Activated naive CD8-positive, alpha-beta T cell treated with anti-CD3 and anti-CD28 coated beads, Interleukin-2, amount 50 U/mL, for 16 hours (primary cell): ENCODE measurements around the gene WASHC3.
"Not testable (repeated sequence)": the region's sequence is repeated elsewhere in the genome, so short reads cannot be mapped to it uniquely, and the experiment has no call there.

Experiments used
- DNase-seq: peaks from one replicate; pipeline ENCODE4 v3.0.0-alpha.2; 2020; ENCODE audit warnings: low read depth, low spot score

WASHC3 gene

GRCh38 chr12:102061560-102062418, at the start of gene WASHC3:
Gene WASHC3, minus strand, starts transcription at chr12:102061991. Its CDS starts 29 bp downstream, at chr12:102061962.
- peak; percentile 92 for DNase-seq

- DNase-seq, result no peak
These were observed 49.0 kb upstream of the WASHC3 start for GRCh38 chr12:102110782-102111181.

GRCh38 chr12:102107970-102108369, 46.2 kb upstream of the WASHC3 start:
- no peak for DNase-seq

GRCh38 chr12:102106905-102107304, 45.1 kb upstream of the WASHC3 start:
- no peak for DNase-seq

- no peak for DNase-seq
These were observed 35.1 kb upstream of the WASHC3 start for GRCh38 chr12:102096855-102097254.

GRCh38 chr12:102095677-102096263, 34.0 kb upstream of the WASHC3 start:
- no peak for DNase-seq

- no peak for DNase-seq
These were observed 31.5 kb upstream of the WASHC3 start for GRCh38 chr12:102093319-102093718.

GRCh38 chr12:102089228-102089835, 27.5 kb upstream of the WASHC3 start:
- not testable (repeated sequence) for DNase-seq

- no peak for DNase-seq
These were observed 19.1 kb upstream of the WASHC3 start for GRCh38 chr12:102080842-102081241.

GRCh38 chr12:102072092-102072491, 10.3 kb upstream of the WASHC3 start:
- DNase-seq, result not testable (repeated sequence)

GRCh38 chr12:102069707-102070106, 7.9 kb upstream of the WASHC3 start:
- no peak for DNase-seq

- no peak for DNase-seq
These were observed 5.9 kb upstream of the WASHC3 start for GRCh38 chr12:102067574-102068258.

- no peak for DNase-seq
These were observed 2.7 kb upstream of the WASHC3 start for GRCh38 chr12:102064476-102064875.

GRCh38 chr12:102063069-102063468, 1.3 kb upstream of the WASHC3 start:
- no peak for DNase-seq

GRCh38 chr12:102062419-102062806, 622 bp upstream of the WASHC3 start:
- no peak for DNase-seq

GRCh38 chr12:102061096-102061559, 663 bp downstream of the WASHC3 start:
- DNase-seq, result no peak

- no peak for DNase-seq
These were observed 2.4 kb downstream of the WASHC3 start for GRCh38 chr12:102059343-102059742.

GRCh38 chr12:102054345-102054744, 7.4 kb downstream of the WASHC3 start:
- DNase-seq, result no peak

- no peak for DNase-seq
These were observed 8.8 kb downstream of the WASHC3 start for GRCh38 chr12:102053062-102053349.

- no peak for DNase-seq
These were observed 9.4 kb downstream of the WASHC3 start for GRCh38 chr12:102052192-102053061.

- DNase-seq, result no peak
These were observed 10.3 kb downstream of the WASHC3 start for GRCh38 chr12:102051431-102051965.
